Ectodermal cell (in vitro differentiated cells): ENCODE results near the gene AADACL2.
"Not testable (repeated sequence)": the region's sequence is repeated elsewhere in the genome, so short reads cannot be mapped to it uniquely, and the experiment has no call there.

ENCODE experiments used
- H3K27ac ChIP-seq: 2 replicates; pipeline ENCODE4 v1.7.0; 2013; ENCODE audit warnings: mild to moderate bottlenecking, low read depth, low read length; ENCODE audit not compliant: insufficient read depth, poor library complexity, severe bottlenecking
- H3K27me3 ChIP-seq: 2 replicates; pipeline ENCODE4 v1.7.0; 2013; ENCODE audit warnings: mild to moderate bottlenecking, low read length; ENCODE audit not compliant: insufficient read depth, control insufficient read depth, poor library complexity, severe bottlenecking
- H3K36me3 ChIP-seq: one replicate; pipeline ENCODE4 v1.7.0; 2013; ENCODE audit warnings: low read length; ENCODE audit not compliant: control insufficient read depth, insufficient read depth
- H3K4me1 ChIP-seq: one replicate; pipeline ENCODE4 v1.7.0; 2013; ENCODE audit warnings: low read length; ENCODE audit not compliant: control insufficient read depth, insufficient read depth
- H3K4me3 ChIP-seq: 2 replicates; pipeline ENCODE4 v1.7.0; 2013; ENCODE audit warnings: low read depth, low read length, control low read depth; ENCODE audit not compliant: insufficient read depth
- H3K9me3 ChIP-seq: 2 replicates; pipeline ENCODE4 v1.7.0; 2013; ENCODE audit warnings: mild to moderate bottlenecking, low read length, moderate library complexity; ENCODE audit not compliant: control insufficient read depth
- WGBS, 2 experiments: methylation state at CpG; one replicate each; pipeline ENCODE4 v1.1.7; 2013; ENCODE audit warnings: missing lambda C conversion rate in 2 of 2; 5-methylcytosine and 5-hydroxymethylcytosine counted together

The AADACL2 gene

DNA sequence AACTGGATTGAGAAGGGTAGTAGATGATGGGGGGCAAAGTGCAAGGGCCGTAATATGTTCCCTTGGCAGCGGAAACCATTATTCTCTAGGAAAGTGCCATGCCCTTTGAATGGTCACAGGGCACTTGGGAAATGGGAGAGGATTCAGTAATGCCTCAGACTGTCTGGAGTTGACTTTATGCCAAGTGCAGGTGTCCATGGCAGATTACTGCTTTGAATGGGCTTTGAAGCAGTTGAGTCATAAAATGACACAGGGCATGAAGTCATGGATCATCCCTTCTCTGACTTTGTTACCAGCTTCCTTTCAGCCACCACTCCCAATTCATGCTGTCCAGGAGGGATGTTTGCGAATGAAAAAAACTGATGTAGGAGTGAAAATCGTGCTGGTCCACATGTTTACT, 20.1 kb downstream of the AADACL2 start:
- WGBS, 2 experiments: 92 to 99% methylated on average over 4 of the region's 4 CpGs
- Histone ChIP-seq H3K4me3 (no peak overlapping the region), H3K36me3 (no peaks in the 10 kb centered on the region), H3K9me3 (no peaks in the 10 kb centered on the region), H3K4me1 (no peaks in the 10 kb centered on the region), H3K27me3 (no peaks in the 10 kb centered on the region), H3K27ac (no peak overlapping the region)

- Histone ChIP-seq H3K27ac (no peak overlapping the region), H3K36me3 (no peaks in the 10 kb centered on the region), H3K4me1 (no peaks in the 10 kb centered on the region), H3K27me3 (no peaks in the 10 kb centered on the region), H3K9me3 (no peaks in the 10 kb centered on the region), H3K4me3 (no peak overlapping the region)
- WGBS, 2 experiments: 100% methylated on average over 1 of the region's 1 CpG; no CpG with 5 or more reads in 1 of the 2 experiments
Measured at GRCh38 chr3:151761581-151761980, 27.9 kb downstream of the AADACL2 start.

DNA sequence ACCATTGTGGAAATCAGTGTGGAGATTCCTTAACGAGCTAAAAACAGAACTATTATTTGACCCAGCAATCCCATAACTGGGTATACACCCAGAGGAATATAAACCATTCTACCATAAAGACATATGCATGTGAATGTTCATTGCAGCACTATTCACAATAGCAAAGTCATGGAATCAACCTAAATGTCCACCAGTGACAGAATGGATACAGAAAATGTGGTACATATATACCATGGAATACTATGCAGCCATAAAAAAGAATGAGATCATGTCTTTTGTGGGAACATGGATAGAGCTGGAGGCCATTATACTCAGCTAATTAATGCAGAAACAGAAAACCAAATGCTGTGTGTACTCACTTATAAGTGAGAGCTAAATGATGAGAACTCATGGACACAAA, 31.0 kb downstream of the AADACL2 start:
- not testable (repeated sequence) for H3K9me3 ChIP-seq, H3K4me1 ChIP-seq, H3K27me3 ChIP-seq, H3K27ac ChIP-seq, H3K36me3 ChIP-seq, H3K4me3 ChIP-seq
- WGBS, 2 experiments: 85 to 100% methylated on average over 1 of the region's 1 CpG

- Histone ChIP-seq H3K4me3 (no peak overlapping the region), H3K27ac (no peak overlapping the region), H3K36me3 (no peaks in the 10 kb centered on the region), H3K9me3 (no peaks in the 10 kb centered on the region), H3K27me3 (no peaks in the 10 kb centered on the region), H3K4me1 (no peaks in the 10 kb centered on the region)
Measured at GRCh38 chr3:151765685-151766084, 32.0 kb downstream of the AADACL2 start.

DNA sequence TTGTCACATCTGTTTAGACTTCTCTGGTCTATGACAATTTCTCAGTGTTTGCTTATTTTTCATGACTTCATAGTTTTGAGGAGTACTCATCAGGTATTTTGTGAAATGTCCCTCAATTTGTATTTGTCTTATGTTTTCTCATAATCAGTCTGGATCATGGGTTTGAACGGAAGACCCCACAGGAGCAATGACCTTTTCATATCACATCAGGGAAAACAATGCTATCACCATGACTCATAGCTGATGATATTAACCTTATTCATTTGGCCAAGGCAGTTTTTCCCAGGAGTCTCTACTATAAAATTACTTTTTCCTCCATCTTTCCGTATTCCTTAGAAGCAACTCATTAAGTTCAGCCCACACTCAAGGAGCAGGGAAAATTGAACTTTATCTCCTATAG, 32.7 kb downstream of the AADACL2 start:
- Histone ChIP-seq H3K4me3 (no peak overlapping the region), H3K27me3 (no peaks in the 10 kb centered on the region)
- WGBS, 2 experiments: 89 to 93% methylated on average over 2 of the region's 2 CpGs

DNA sequence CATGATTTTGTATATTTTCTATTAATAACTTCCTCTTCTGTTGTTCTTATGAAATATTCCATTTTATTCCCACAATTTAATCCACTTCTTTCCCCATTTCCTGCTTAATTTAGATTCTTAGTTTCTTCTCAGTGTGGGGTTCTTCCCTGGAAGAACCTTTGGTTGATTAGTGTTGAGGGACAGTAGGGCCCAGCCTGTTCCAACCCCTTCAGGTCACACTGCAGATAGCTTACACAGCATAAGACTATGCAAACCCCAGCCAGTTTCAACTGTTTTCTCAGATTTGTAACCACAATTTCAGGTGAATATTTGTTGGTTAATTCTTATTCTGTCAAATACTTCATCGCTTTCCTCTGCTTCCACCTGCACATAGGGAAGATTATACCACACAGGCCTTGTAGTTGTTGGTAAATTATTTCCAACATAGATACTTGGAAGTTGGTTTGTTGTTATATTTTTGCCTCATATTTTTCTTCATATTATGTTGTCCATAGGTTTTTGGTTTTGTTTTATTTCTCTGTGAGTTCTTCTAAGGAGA, 34.7 kb downstream of the AADACL2 start:
- H3K4me3 ChIP-seq: no peak overlapping the region
- no peaks in the 10 kb centered on the region for H3K27me3 ChIP-seq
- H3K36me3 ChIP-seq: no peaks in the 10 kb centered on the region
- H3K9me3 ChIP-seq: no peaks in the 10 kb centered on the region
- H3K4me1 ChIP-seq: no peaks in the 10 kb centered on the region
- WGBS, 2 experiments: 100% methylated on average over 1 of the region's 1 CpG; no CpG with 5 or more reads in 1 of the 2 experiments
- no peak overlapping the region for H3K27ac ChIP-seq

More for the DNA sequence above, 32.7 kb downstream of the AADACL2 start:
- H3K4me1 ChIP-seq: no peaks in the 10 kb centered on the region
- H3K36me3 ChIP-seq: no peaks in the 10 kb centered on the region
- H3K9me3 ChIP-seq: no peaks in the 10 kb centered on the region
- H3K27ac ChIP-seq: no peak overlapping the region

DNA sequence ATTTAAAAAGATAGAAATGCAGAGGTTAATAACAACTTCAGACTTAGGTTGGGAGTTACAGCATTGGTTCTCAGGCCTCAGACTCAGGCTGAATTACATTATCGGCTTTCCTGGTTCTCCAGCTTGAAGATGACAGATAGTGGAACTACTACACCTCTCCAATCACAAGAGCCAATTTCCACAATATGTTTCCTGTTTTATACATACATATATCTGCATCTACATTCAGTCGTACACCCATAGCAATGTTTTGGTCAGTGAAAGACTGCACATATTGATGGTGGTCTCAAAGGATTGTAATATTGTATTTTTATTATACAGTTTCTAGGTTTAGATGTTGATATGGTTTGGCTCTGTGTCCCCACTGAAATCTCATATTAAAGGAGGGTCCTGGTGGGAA, 35.4 kb downstream of the AADACL2 start:
- no peak overlapping the region for H3K27ac ChIP-seq
- H3K27me3 ChIP-seq: no peaks in the 10 kb centered on the region
- no peaks in the 10 kb centered on the region for H3K4me1 ChIP-seq
- no peaks in the 10 kb centered on the region for H3K36me3 ChIP-seq
- no peaks in the 10 kb centered on the region for H3K9me3 ChIP-seq
- 81 to 96% methylated on average over 1 of the region's 2 CpGs for WGBS, 2 experiments
- no peak overlapping the region for H3K4me3 ChIP-seq

DNA sequence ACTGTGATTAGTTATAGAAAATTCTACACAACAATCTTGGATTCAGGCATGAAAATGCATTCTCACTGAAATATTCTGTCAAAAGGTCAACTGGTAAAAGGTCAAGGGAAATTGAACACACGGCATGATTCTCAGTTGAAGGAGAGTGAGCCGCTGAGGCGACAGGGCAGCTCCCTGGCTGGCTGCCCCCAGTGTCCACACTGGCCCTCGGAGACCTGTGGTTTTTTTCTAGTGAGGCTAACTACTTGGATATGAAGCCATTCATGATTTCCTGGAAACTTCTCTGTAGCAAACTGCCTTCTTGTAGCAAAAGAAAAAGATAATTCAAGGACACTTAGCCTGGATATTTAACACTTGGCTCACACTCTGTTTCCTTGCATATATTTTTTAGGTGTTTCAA, 37.2 kb downstream of the AADACL2 start:
- Histone ChIP-seq H3K27me3 (no peaks in the 10 kb centered on the region), H3K9me3 (no peaks in the 10 kb centered on the region), H3K27ac (no peak overlapping the region), H3K4me3 (no peak overlapping the region), H3K4me1 (no peaks in the 10 kb centered on the region), H3K36me3 (no peaks in the 10 kb centered on the region)
- 86 to 92% methylated on average over 4 of the region's 4 CpGs for WGBS, 2 experiments

DNA sequence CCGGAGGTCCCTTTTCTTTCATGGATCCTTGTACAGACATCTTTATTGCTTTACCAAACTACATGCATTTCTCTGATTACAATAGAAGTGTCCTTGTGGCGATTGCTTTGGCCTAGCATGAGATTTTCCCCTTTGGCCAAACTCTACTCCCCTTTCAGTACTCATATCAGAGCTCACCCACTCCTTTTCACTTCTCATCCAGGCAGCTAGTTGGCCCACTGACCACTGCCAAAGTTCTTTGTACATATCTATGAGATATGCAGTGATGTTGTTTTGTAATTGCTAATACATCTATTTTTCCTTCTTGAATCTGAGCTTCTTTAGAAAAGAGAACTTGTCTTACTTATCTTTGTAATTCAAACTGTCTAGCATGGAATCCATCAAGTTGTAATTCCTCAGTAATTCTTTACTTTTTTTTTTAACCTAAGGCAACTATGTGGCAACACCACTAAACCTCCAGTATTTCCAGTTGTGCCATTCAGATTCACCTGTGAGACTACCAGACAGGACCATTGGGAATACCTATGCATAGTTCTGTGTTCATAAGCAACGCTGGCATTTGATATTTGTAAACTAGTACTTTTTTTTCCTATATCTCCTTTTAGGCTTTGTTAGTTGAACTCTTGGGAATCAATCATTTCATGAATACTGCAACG, 39.2 kb downstream of the AADACL2 start:
- no peaks in the 10 kb centered on the region for H3K9me3 ChIP-seq
- no peaks in the 10 kb centered on the region for H3K27me3 ChIP-seq
- H3K27ac ChIP-seq: no peak overlapping the region
- H3K4me1 ChIP-seq: no peaks in the 10 kb centered on the region
- 90 to 92% methylated on average over 3 to 4 of the region's 4 CpGs for WGBS, 2 experiments
- H3K4me3 ChIP-seq: no peak overlapping the region
- no peaks in the 10 kb centered on the region for H3K36me3 ChIP-seq

GRCh38 chr3:151774235-151774634, 40.5 kb downstream of the AADACL2 start:
- Histone ChIP-seq H3K9me3 (no peaks in the 10 kb centered on the region), H3K27me3 (no peaks in the 10 kb centered on the region), H3K27ac (no peak overlapping the region), H3K4me1 (no peaks in the 10 kb centered on the region), H3K4me3 (no peak overlapping the region), H3K36me3 (no peaks in the 10 kb centered on the region)
- WGBS, 2 experiments: 91% methylated on average over 1 of the region's 1 CpG

GRCh38 chr3:151774910-151775309, 41.2 kb downstream of the AADACL2 start:
- no peaks in the 10 kb centered on the region for H3K9me3 ChIP-seq
- no peaks in the 10 kb centered on the region for H3K36me3 ChIP-seq
- H3K27me3 ChIP-seq: no peaks in the 10 kb centered on the region
- H3K4me3 ChIP-seq: no peak overlapping the region
- H3K4me1 ChIP-seq: no peaks in the 10 kb centered on the region
- no peak overlapping the region for H3K27ac ChIP-seq
